Erythroblast (primary cell): ENCODE data around the gene SPRR1B.

Experiments
- DNase-seq, 2 experiments: peaks; one replicate each; lab custom pipeline; 2025; lab: John Stamatoyannopoulos, UW
- GATA1 ChIP-seq: IDR thresholded peaks from 2 replicates; pipeline ENCODE4 v1.6.1; 2011; ENCODE audit warnings: low read depth, mild to moderate bottlenecking, control low read depth, low read length, moderate library complexity
- POLR2A ChIP-seq: IDR thresholded peaks from 2 replicates; pipeline ENCODE4 v1.6.1; 2011; ENCODE audit warnings: mild to moderate bottlenecking, low read length

Gene SPRR1B

GRCh38 chr1:153070243-153070642 is 39.2 kb downstream of the SPRR1B start:
- TF ChIP-seq POLR2A: no peak
- TF ChIP-seq GATA1: no peak
- no peak for DNase-seq

GRCh38 chr1:153071511-153071910 is 40.5 kb downstream of the SPRR1B start, which contains the start of gene SPRR2B:
TSS of gene SPRR2B (minus strand) at chr1:153071611. CDS start at chr1:153070839, 772 bp downstream.
- TF ChIP-seq POLR2A: no peak
- no peak for DNase-seq

- TF ChIP-seq GATA1 (no peak), POLR2A (no peak)
- DNase-seq: peak; percentile 55 to 84
These were observed 42.1 kb downstream of the SPRR1B start for GRCh38 chr1:153072806-153073726.

GRCh38 chr1:153081736-153082135 is 50.7 kb downstream of the SPRR1B start:
- DNase-seq: no peak
- TF ChIP-seq GATA1 (no peak), POLR2A (no peak)
